Gastrocnemius medialis (tissue), 4 donors: ENCODE measurements around the gene TEKTIP1. TPM values are rescaled to one million over a fixed set of nuclear protein-coding genes. Genes with fewer than 3 reads are reported as not detected.

Experiments
- ATAC-seq, 2 donors: fragments of 150-250 bp; one replicate each; pipeline ENCODE4 v1.9.1; 2016
- DNase-seq, 2 donors: peaks; one replicate each; pipeline ENCODE4 v3.0.0-alpha.2; 2019
- H3K27ac ChIP-seq, 4 donors: fragments of 200-600 bp; sonication (generic); 1 replicate in 1 of 4; 2 replicates in 3 of 4; pipeline ENCODE4 v1.5.1; 2016 to 2018; ENCODE audit warnings: mild to moderate bottlenecking in 2 of 4, moderate library complexity in 1 of 4
- H3K27me3 ChIP-seq, 3 donors: fragments of 200-600 bp; sonication (generic) in 2 of 3; 1 replicate in 1 of 3; 2 replicates in 2 of 3; pipeline versions ENCODE4 v1.5.1 to v1.6.0; 2016 to 2019; ENCODE audit warnings: mild to moderate bottlenecking in 1 of 3, moderate library complexity in 1 of 3
- H3K36me3 ChIP-seq, 2 donors: fragments of 200-600 bp; sonication (generic) in 1 of 2; one replicate each; pipeline ENCODE4 v1.5.1; 2017 to 2018
- H3K4me1 ChIP-seq, 2 donors: fragments of 200-600 bp; sonication (generic) in 1 of 2; one replicate each; pipeline ENCODE4 v1.5.1; 2016 to 2017; ENCODE audit warnings: mild to moderate bottlenecking in 2 of 2
- H3K4me3 ChIP-seq, 4 donors: fragments of 200-600 bp; sonication (generic) in 3 of 4; 1 replicate in 1 of 4; 2 replicates in 3 of 4; pipeline ENCODE4 v1.5.1; 2016 to 2019; ENCODE audit warnings: mild to moderate bottlenecking in 2 of 4
- H3K9me3 ChIP-seq, 3 donors: fragments of 200-600 bp; sonication (generic) in 2 of 3; 1 replicate in 1 of 3; 2 replicates in 2 of 3; pipeline ENCODE4 v1.5.1; 2016 to 2019
- CTCF ChIP-seq, 5 experiments: fragments of 450-650 bp in 3 of 5; fragments of 200-600 bp in 2 of 5; sonication (generic) in 2 of 5; IDR thresholded peaks in 4 of 5; conservative IDR thresholded peaks in 1 of 5; 1 replicate in 4 of 5; 2 replicates in 1 of 5; pipeline ENCODE4 v1.5.1; 2016 to 2019; ENCODE audit warnings: antibody characterized with exemption in 5 of 5, mild to moderate bottlenecking in 3 of 5, moderate library complexity in 3 of 5
- POLR2A ChIP-seq, 2 donors: fragments of 450-650 bp; IDR thresholded peaks; one replicate each; pipeline ENCODE4 v1.6.1; 2017; ENCODE audit warnings: antibody characterized with exemption in 2 of 2, mild to moderate bottlenecking in 2 of 2, moderate library complexity in 2 of 2
- in situ Hi-C, 4 donors: fragments of 200-750 bp; cut with MboI; loops; one replicate each; pipeline versions ENCODE4 v1.15.0 to v1.8.0; 2017; ENCODE audit warnings: low sequenced_read_pairs in 4 of 4
- intact Hi-C: fragments of 100-400 bp; cut with DNase I; formaldehyde crosslinking; loops from one replicate; pipeline ENCODE4 v1.15.1; 2023; ENCODE audit warnings: low total_unique reads
- total RNA-seq, 4 donors: library from RNA; depleted of rRNA; stranded (reverse); fragments of >200 nt; gene quantifications; one replicate each; pipeline versions ENCODE4 v1.1.0 to v1.2.3, GENCODE V29; 2016

The TEKTIP1 gene
- total RNA-seq, 4 donors from 2014 or later: not detected

DNA sequence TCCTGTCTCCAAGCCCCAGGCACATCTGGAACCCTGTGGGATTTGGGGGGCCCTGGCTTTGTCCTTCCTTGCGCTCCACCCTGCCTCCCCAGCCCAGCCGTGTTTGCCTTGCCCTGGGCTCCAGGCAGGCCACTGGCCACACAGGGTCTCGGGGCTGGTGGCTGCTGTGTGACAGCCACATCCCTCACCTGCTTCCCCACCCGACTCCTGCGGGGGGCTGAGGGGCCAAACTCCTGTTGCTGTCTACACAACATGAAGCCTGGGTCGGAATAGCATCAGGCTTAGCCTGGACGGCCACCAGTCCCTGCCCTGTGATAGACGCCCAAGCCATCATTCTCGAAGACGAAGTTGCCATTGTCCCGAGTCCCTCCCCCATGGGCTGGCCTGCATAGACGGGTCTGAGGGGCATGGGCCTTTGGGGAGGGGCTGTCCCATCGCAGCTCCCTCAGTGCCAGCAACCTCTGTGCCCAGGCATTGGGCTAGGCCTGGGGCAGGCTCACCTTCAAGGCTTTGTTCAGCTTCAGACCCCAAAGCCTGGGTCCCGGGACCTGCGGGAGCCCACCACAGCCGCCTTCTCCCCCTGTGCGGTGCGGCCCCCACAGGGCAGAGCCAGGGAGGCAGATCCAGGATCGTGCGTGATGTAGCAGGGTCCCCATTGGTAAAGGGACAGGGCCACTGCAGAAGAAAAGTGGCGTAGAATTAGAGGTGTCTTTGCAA lies 15.5 kb upstream of the TEKTIP1 start:
- no peak overlapping the region for H3K27ac ChIP-seq
- H3K27me3 ChIP-seq: no peaks in the 10 kb centered on the region
- H3K9me3 ChIP-seq: no peaks in the 10 kb centered on the region
- no peak for TF ChIP-seq CTCF (IDR thresholded peaks at IDR 0.05 in 4 of 5, conservative IDR thresholded peaks at IDR 0.05 in 1 of 5)
- TF ChIP-seq POLR2A (IDR thresholded peaks at IDR 0.05): no peak
- no peak overlapping the region for H3K4me3 ChIP-seq
- H3K4me1 ChIP-seq: no peaks in the 10 kb centered on the region
- in situ Hi-C loops (no loop called here), intact Hi-C loops (no loop called here)
- ATAC-seq: no peak
- H3K36me3 ChIP-seq: peaks cover 0 to 52% of the 10 kb centered on the region in 2 donors
- no peak for DNase-seq

GRCh38 chr19:3524078-3524842 lies 14.7 kb upstream of the TEKTIP1 start:
- Histone ChIP-seq H3K4me1 (no peaks in the 10 kb centered on the region), H3K36me3 (peaks cover 0 to 52% of the 10 kb centered on the region in 2 donors), H3K27me3 (no peaks in the 10 kb centered on the region), H3K9me3 (no peaks in the 10 kb centered on the region), H3K4me3 (no peak overlapping the region), H3K27ac (no peak overlapping the region)
- no peak for DNase-seq
- in situ Hi-C loops (no loop called here), intact Hi-C loops (no loop called here)
- no peak for ATAC-seq
- TF ChIP-seq POLR2A (IDR thresholded peaks at IDR 0.05) (no peak), CTCF (IDR thresholded peaks at IDR 0.05 in 4 of 5, conservative IDR thresholded peaks at IDR 0.05 in 1 of 5) (no peak)

DNA sequence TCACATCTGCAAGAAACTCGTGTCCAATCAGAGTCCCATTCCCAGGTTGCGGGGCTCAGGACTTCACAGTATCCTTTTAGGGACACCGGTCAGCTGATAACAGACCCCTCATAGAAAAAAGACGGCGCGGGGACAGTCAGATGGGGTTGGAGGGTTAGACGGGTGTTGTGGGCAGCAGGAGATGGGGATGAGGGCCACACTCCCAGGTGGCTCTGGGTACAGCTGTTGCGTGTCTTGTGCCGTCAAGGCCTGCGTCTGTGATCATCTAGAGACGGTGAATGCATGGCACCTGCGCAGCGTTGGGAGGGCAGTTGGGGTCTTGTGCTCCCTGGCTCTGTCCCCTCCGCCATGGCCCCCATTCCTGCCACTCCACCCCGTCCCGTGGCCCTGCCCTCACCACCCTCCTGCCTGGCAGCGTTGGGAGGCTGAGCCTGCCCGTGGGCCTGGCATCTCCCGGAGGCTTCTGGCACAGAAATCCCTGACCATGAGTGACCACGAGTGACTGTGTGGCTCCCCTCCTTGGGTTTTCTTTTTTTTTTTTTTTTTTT lies 14.0 kb upstream of the TEKTIP1 start:
- TF ChIP-seq POLR2A (IDR thresholded peaks at IDR 0.05): no peak
- no peak for TF ChIP-seq CTCF (IDR thresholded peaks at IDR 0.05 in 4 of 5, conservative IDR thresholded peaks at IDR 0.05 in 1 of 5)
- Histone ChIP-seq H3K4me3 (no peak overlapping the region), H3K27me3 (no peaks in the 10 kb centered on the region), H3K9me3 (no peaks in the 10 kb centered on the region), H3K36me3 (peaks cover 0 to 52% of the 10 kb centered on the region in 2 donors), H3K27ac (no peak overlapping the region), H3K4me1 (no peaks in the 10 kb centered on the region)
- DNase-seq: no peak
- in situ Hi-C loops: no loop called here
- ATAC-seq: no peak
- intact Hi-C loops: no loop called here

DNA sequence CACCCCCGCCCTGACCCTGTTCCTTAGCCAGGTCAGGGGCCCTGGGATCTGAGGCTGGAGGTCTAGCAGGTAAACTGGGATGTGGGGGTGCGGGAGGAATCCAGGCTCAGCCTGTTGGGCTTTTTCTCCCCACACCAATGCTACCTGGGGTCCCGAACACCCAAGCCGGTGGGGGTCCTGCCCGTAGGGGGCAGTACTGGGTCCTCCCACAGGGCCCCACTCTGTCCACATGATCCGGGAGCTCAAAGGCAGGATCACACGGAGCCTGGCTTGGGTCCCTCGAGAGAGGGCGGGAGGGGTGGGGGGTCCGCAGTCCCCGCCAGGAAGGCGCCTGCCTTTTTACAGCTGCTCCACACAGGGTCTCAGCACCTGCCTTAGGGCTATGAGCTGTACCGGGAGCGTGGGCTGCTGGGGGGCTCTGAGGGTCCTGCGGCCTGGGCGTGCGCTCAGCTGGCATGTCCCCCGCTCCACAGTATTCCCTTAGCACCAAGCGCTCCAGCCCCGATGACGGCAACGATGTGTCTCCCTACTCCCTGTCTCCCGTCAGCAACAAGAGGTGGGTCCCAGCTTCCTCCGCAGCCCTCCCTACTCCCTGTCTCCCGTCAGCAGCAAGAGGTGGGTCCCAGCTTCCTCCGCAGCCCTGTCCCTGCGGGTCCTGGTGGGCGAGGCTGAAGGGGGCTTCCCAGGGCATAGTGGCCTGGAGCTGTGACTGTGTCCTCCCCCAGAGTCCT lies 12.3 kb upstream of the TEKTIP1 start:
- no peaks in the 10 kb centered on the region for H3K4me1 ChIP-seq
- ATAC-seq (no peak), DNase-seq (no peak)
- H3K36me3 ChIP-seq: peaks cover 0 to 59% of the 10 kb centered on the region in 2 donors
- intact Hi-C loops (no loop called here), in situ Hi-C loops (no loop called here)
- TF ChIP-seq CTCF (IDR thresholded peaks at IDR 0.05 in 4 of 5, conservative IDR thresholded peaks at IDR 0.05 in 1 of 5) (no peak), POLR2A (IDR thresholded peaks at IDR 0.05) (no peak)
- no peak overlapping the region for H3K27ac ChIP-seq
- no peaks in the 10 kb centered on the region for H3K9me3 ChIP-seq
- H3K4me3 ChIP-seq: no peak overlapping the region
- no peaks in the 10 kb centered on the region for H3K27me3 ChIP-seq
